ENCODE data around the gene RNF11.

RNF11 gene

GRCh38 chr1:51263147-51263877 lies 27.2 kb downstream of the RNF11 start:
- no peak overlapping the region for H3K4me3 ChIP-seq (ENCODE audit: low read depth, low read length)

GRCh38 chr1:51264451-51264850 lies 28.4 kb downstream of the RNF11 start:
- H3K4me3 ChIP-seq (ENCODE audit: low read depth, low read length) = no peak overlapping the region

GRCh38 chr1:51265618-51266017 lies 29.5 kb downstream of the RNF11 start:
- H3K4me3 ChIP-seq (ENCODE audit: low read depth, low read length) = no peak overlapping the region

GRCh38 chr1:51266181-51266580 lies 30.1 kb downstream of the RNF11 start:
- H3K4me3 ChIP-seq (ENCODE audit: low read depth, low read length) = no peak overlapping the region

GRCh38 chr1:51266791-51267190 lies 30.7 kb downstream of the RNF11 start:
- no peak overlapping the region for H3K4me3 ChIP-seq (ENCODE audit: low read depth, low read length)

- no peak overlapping the region for H3K4me3 ChIP-seq (ENCODE audit: low read depth, low read length)
These were observed 32.6 kb downstream of the RNF11 start for GRCh38 chr1:51268634-51269033.

- no peak overlapping the region for H3K4me3 ChIP-seq (ENCODE audit: low read depth, low read length)
These were observed 34.7 kb downstream of the RNF11 start for GRCh38 chr1:51270751-51271150.

- no peak overlapping the region for H3K4me3 ChIP-seq (ENCODE audit: low read depth, low read length)
These were observed 36.8 kb downstream of the RNF11 start for GRCh38 chr1:51272916-51273315.

- H3K4me3 ChIP-seq (ENCODE audit: low read depth, low read length) = no peak overlapping the region
These were observed 38.6 kb downstream of the RNF11 start for GRCh38 chr1:51274676-51275075.

- H3K4me3 ChIP-seq (ENCODE audit: low read depth, low read length) = no peak overlapping the region
These were observed 40.2 kb downstream of the RNF11 start for GRCh38 chr1:51276286-51276685.

GRCh38 chr1:51280321-51280978 lies 44.4 kb downstream of the RNF11 start:
- H3K4me3 ChIP-seq (ENCODE audit: low read depth, low read length) = no peak overlapping the region

- no peak overlapping the region for H3K4me3 ChIP-seq (ENCODE audit: low read depth, low read length)
These were observed 45.7 kb downstream of the RNF11 start for GRCh38 chr1:51281807-51282206.

GRCh38 chr1:51282605-51283004 lies 46.5 kb downstream of the RNF11 start:
- no peak overlapping the region for H3K4me3 ChIP-seq (ENCODE audit: low read depth, low read length)

GRCh38 chr1:51283979-51284378 lies 47.9 kb downstream of the RNF11 start:
- no peak overlapping the region for H3K4me3 ChIP-seq (ENCODE audit: low read depth, low read length)

- no peak overlapping the region for H3K4me3 ChIP-seq (ENCODE audit: low read depth, low read length)
These were observed 48.4 kb downstream of the RNF11 start for GRCh38 chr1:51284487-51284954.

- H3K4me3 ChIP-seq (ENCODE audit: low read depth, low read length) = no peak overlapping the region
These were observed 49.0 kb downstream of the RNF11 start for GRCh38 chr1:51285055-51285454.

- no peak overlapping the region for H3K4me3 ChIP-seq (ENCODE audit: low read depth, low read length)
These were observed 51.9 kb downstream of the RNF11 start for GRCh38 chr1:51287966-51288365.

GRCh38 chr1:51288578-51288977 lies 52.5 kb downstream of the RNF11 start:
- no peak overlapping the region for H3K4me3 ChIP-seq (ENCODE audit: low read depth, low read length)

GRCh38 chr1:51289676-51290488 lies 53.8 kb downstream of the RNF11 start:
- H3K4me3 ChIP-seq (ENCODE audit: low read depth, low read length) = no peak overlapping the region

- H3K4me3 ChIP-seq (ENCODE audit: low read depth, low read length) = no peak overlapping the region
These were observed 54.4 kb downstream of the RNF11 start for GRCh38 chr1:51290489-51290847.

- H3K4me3 ChIP-seq (ENCODE audit: low read depth, low read length) = no peak overlapping the region
These were observed 57.9 kb downstream of the RNF11 start for GRCh38 chr1:51293898-51294515.

Measured in iPS-11a (cell line).